HUES64 (cell line): ENCODE results near the gene CNTNAP5.

ENCODE experiments used
- H3K27ac ChIP-seq: 2 replicates; pipeline ENCODE4 v1.7.0; 2013; ENCODE audit warnings: low read depth, low read length, inconsistent platforms
- H3K27me3 ChIP-seq: 2 replicates; pipeline ENCODE4 v1.6.1; 2013; ENCODE audit warnings: mild to moderate bottlenecking, low read length; ENCODE audit not compliant: insufficient read depth
- H3K36me3 ChIP-seq: 2 replicates; pipeline ENCODE4 v1.6.1; 2013; ENCODE audit warnings: mild to moderate bottlenecking, low read length; ENCODE audit not compliant: insufficient read depth
- H3K4me1 ChIP-seq: 2 replicates; pipeline ENCODE4 v1.6.1; 2013; ENCODE audit warnings: mild to moderate bottlenecking, low read length, moderate library complexity; ENCODE audit not compliant: insufficient read depth
- H3K4me3 ChIP-seq: 2 replicates; pipeline ENCODE4 v1.5.1; 2013; ENCODE audit warnings: mild to moderate bottlenecking, low read length, moderate library complexity
- H3K9ac ChIP-seq: 2 replicates; pipeline ENCODE4 v1.6.1; 2013; ENCODE audit warnings: mild to moderate bottlenecking, low read depth, low read length
- H3K9me3 ChIP-seq: 2 replicates; pipeline ENCODE4 v1.6.1; 2013; ENCODE audit warnings: low read depth, low read length; ENCODE audit not compliant: insufficient read depth
- WGBS: fragments of 150-250, 120-280 bp; methylation state at CpG from one replicate; pipeline ENCODE4 v1.1.7; 2013; ENCODE audit warnings: missing lambda C conversion rate; 5-methylcytosine and 5-hydroxymethylcytosine counted together

CNTNAP5 gene

DNA sequence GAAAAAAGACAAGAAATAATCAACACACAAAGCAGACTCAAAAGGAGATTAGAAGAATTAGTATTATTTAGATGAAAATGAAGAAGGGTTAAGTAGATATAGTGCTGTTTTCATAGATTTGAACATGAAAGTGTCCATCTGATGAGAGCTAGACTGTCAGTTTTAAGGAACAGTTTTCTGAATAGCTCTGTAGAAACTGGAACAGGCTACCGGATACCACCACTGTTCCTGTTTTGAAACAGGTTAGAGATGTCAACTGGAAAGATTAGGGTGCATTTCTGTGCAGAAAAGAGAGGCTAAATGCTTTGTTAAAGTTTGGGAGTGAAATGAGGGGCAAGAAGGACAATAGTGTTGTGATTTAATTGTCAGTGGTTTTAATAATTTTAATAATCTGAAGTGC is 908.8 kb downstream of the CNTNAP5 start:
- 87% methylated on average over 1 of the region's 1 CpG for WGBS
- H3K36me3 ChIP-seq: no peaks in the 10 kb centered on the region
- no peaks in the 10 kb centered on the region for H3K9me3 ChIP-seq
- H3K4me3 ChIP-seq: no peak overlapping the region
- H3K9ac ChIP-seq: no peak overlapping the region
- no peaks in the 10 kb centered on the region for H3K27me3 ChIP-seq
- H3K27ac ChIP-seq: no peak overlapping the region
- H3K4me1 ChIP-seq: no peaks in the 10 kb centered on the region

DNA sequence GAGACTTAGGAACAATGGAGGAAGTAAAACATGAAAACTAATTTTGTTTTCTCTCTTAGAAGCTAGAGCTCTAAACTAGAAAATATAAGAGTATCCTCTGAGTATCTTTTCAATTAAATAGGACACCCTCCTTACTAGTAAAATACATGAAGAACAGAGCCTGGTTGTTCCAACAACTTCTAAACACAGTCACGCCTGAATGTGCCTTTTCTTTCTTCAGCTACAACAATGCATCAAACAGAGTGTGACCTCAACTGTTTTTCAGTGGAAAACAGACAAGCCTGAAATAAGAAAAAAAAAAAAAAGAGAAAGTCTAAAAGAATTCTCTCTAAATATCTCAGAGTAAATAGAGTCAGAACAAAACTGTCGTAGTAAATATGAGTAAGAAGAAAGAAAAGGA is 928.8 kb downstream of the CNTNAP5 start:
- H3K27ac ChIP-seq: no peak overlapping the region
- no peak overlapping the region for H3K4me3 ChIP-seq
- 82% methylated on average over 1 of the region's 2 CpGs for WGBS
- no peaks in the 10 kb centered on the region for H3K9me3 ChIP-seq
- no peak overlapping the region for H3K9ac ChIP-seq
- no peaks in the 10 kb centered on the region for H3K36me3 ChIP-seq
- no peaks in the 10 kb centered on the region for H3K4me1 ChIP-seq
- no peaks in the 10 kb centered on the region for H3K27me3 ChIP-seq

DNA sequence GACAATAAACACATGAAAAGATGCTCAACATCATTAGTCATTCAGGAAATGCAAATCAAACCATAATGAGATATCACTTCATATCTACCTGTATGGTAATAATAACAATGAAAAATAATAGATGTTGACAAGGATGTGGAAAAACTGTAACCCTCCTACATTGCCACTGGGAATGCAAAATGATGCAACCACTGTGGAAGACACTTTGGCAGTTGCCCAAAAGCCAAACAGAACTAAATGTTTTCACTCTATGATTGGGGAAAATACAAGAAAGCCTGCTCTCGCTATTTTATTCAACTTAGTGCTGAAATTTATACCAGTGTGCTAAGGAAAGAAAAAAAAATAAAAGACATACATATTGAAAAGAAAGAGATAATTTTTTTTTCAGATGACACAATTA is 934.5 kb downstream of the CNTNAP5 start:
- Histone ChIP-seq H3K4me3 (no peak overlapping the region), H3K27ac (no peak overlapping the region), H3K4me1 (no peaks in the 10 kb centered on the region), H3K9ac (no peak overlapping the region), H3K36me3 (no peaks in the 10 kb centered on the region), H3K9me3 (no peaks in the 10 kb centered on the region), H3K27me3 (no peaks in the 10 kb centered on the region)
- WGBS: no CpG with 5 or more reads among the region's 1 CpG

DNA sequence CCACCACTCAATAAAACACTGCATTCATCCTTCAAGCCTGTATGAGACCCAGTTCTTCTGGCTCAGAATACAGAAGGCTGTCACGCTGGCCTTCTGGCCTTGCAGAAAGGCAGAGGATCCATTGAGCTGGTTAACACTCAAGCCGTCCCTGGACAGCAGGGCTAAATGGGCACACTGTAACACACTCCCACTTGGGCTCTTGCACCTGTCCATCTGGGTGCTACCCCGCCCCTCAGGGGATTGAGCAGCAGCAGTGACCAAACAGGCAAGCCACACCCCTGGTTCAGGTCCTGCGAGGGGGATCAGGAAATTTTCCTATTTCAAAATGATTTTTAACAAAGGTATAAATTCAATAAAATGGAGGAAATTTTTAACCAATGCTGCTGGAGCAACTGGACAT is 936.0 kb downstream of the CNTNAP5 start:
- H3K9ac ChIP-seq: no peak overlapping the region
- H3K4me3 ChIP-seq: no peak overlapping the region
- no peaks in the 10 kb centered on the region for H3K4me1 ChIP-seq
- no peaks in the 10 kb centered on the region for H3K36me3 ChIP-seq
- H3K27ac ChIP-seq: no peak overlapping the region
- H3K9me3 ChIP-seq: no peaks in the 10 kb centered on the region
- WGBS: 96% methylated on average over 4 of the region's 4 CpGs
- no peaks in the 10 kb centered on the region for H3K27me3 ChIP-seq
